ENCODE results near the gene NDUFC2.

Gene NDUFC2

DNA sequence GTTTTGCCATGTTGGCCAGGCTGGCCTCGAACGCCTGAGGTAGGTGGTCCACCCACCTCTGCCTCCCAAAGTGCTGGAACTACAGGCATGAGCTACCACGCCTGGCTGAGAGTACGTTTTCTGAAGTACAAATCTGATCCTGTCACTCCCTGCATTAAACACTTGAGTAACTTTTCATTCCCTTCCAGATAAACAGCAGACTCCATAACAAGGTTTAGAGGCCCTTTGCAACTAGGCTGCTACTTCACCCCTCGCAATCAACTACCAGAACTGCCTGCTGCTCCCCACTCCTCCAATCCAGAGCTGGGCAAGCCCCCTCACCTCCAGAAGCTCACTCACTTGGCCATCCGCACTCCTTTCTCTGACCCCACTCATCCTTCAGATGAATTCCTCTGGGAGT is 58.1 kb downstream of the NDUFC2 start:
- Mint-ChIP-seq H3K4me3 (no peak overlapping the region), H3K9me3 (no peaks in the 10 kb centered on the region), H3K27ac (no peak overlapping the region), H3K27me3 (peaks cover 22 to 26% of the 10 kb centered on the region in 2 donors), H3K4me1 (peaks cover 3 to 9% of the 10 kb centered on the region in 2 donors), H3K36me3 (peaks cover 0 to 2% of the 10 kb centered on the region in 2 donors)
- DNase-seq, result no peak
- no peak for ATAC-seq (replicated peaks)

DNA sequence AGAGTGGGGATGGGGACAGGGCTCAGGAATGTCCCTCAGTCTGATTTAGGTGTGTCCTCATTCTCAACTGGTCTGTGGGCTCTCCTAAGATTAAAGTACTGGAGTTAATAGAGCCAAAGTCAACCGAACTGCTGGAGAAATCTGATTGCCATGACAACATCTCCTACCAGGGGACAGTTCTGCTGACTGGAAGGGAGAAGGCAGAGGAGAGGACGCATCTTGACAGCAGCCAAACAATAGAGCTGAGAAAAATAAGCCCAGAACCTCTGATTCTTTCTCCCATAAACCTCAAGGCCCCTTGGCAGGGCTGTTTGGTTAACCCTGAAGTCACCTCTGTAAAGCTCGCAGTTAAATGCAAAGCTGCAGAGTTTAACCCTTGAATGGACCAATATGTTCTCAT is 59.4 kb downstream of the NDUFC2 start:
- H3K4me3 Mint-ChIP-seq, result no peak overlapping the region
- H3K36me3 Mint-ChIP-seq, result no peaks in the 10 kb centered on the region
- H3K27ac Mint-ChIP-seq, result no peak overlapping the region
- DNase-seq, result no peak
- peaks cover 3 to 9% of the 10 kb centered on the region in 2 donors for H3K4me1 Mint-ChIP-seq
- ATAC-seq (replicated peaks), result no peak
- H3K9me3 Mint-ChIP-seq, result no peaks in the 10 kb centered on the region
- H3K27me3 Mint-ChIP-seq, result peaks cover 22 to 26% of the 10 kb centered on the region in 2 donors

DNA sequence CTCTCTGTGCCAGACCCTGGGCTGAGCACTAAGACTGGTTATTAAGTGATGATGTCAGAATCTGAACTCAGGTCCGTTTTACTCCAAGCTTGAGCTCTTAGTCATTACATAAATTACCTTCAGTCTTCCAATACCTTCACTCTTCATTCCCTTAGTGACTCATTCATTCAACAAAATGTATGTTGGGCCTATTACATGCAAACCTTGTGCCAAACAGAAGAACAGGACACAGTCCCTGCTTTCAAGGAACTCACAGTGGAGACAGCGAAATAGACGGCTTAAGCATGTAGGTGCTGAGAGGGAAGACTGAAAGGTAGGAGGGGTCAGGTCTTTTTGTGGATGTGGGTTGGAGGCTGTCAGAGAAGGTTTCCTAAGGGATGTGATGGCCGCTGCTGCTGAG is 59.9 kb downstream of the NDUFC2 start:
- Mint-ChIP-seq H3K4me3 (no peak overlapping the region), H3K27ac (no peak overlapping the region), H3K27me3 (peaks cover 22 to 26% of the 10 kb centered on the region in 2 donors), H3K36me3 (no peaks in the 10 kb centered on the region), H3K9me3 (no peaks in the 10 kb centered on the region), H3K4me1 (peaks cover 3 to 9% of the 10 kb centered on the region in 2 donors)
- DNase-seq (no peak), ATAC-seq (replicated peaks) (no peak)
